AG04450 (cell line): ENCODE results near the gene CEP68. TPM values are rescaled to one million over a fixed set of nuclear protein-coding genes. Genes with fewer than 3 reads are reported as not detected.

Experiments used
- CTCF ChIA-PET: fragments of 300-600, 350-600 bp; formaldehyde crosslinking; extraction: SDS; loops from one replicate; lab custom pipeline; 2022; ENCODE audit warnings: antibody characterized with exemption, inconsistent platforms; lab: Charles Lee
- POLR2A ChIA-PET: fragments of 350-600 bp; formaldehyde crosslinking; extraction: SDS; loops from one replicate; lab custom pipeline; 2021; ENCODE audit warnings: antibody characterized with exemption, inconsistent platforms; lab: Yijun Ruan, JAX
- DNase-seq: peaks from one replicate; pipeline ENCODE4 v3.0.0-alpha.2; 2011; ENCODE audit warnings: low read depth, low spot score
- H3K27ac ChIP-seq: one replicate; pipeline ENCODE4 v1.5.1; 2012; ENCODE audit warnings: low read depth, low read length, control low read depth
- H3K27me3 ChIP-seq: one replicate; pipeline ENCODE4 v1.6.0; 2012; ENCODE audit warnings: low read length; ENCODE audit not compliant: control insufficient read depth, insufficient read depth
- H3K4me3 ChIP-seq: 2 replicates; pipeline ENCODE4 v1.5.1; 2011; ENCODE audit warnings: mild to moderate bottlenecking, low read depth, low read length, control low read depth
- H3K9me3 ChIP-seq: 2 replicates; pipeline ENCODE4 v1.5.1; 2012; ENCODE audit warnings: low read length; ENCODE audit not compliant: control insufficient read depth, insufficient read depth
- CTCF ChIP-seq: IDR thresholded peaks from 2 replicates; pipeline ENCODE4 v1.5.1; 2011; ENCODE audit warnings: low read depth, low read length, control low read depth, inconsistent platforms
- polyA plus RNA-seq: library from polyadenylated mRNA; depleted of rRNA; stranded (reverse); fragments of >200 nt; gene quantifications from 2 replicates; pipeline ENCODE4 v1.2.3, GENCODE V29; 2011

Gene CEP68
- polyA plus RNA-seq, 1 experiment = 7.3 TPM

- POLR2A ChIA-PET = no interaction called here
- CTCF ChIA-PET = interaction anchor here (0.6 to 1.6 kb wide), 4 partner anchors 8 to 322 kb away, joined by 3 to 5 read pairs (median 3); partner anchors contain the start of gene RAB1A
- Histone ChIP-seq H3K9me3 (no peaks in the 10 kb centered on the region), H3K27ac (no peak overlapping the region), H3K27me3 (no peaks in the 10 kb centered on the region), H3K4me3 (no peak overlapping the region)
- no peak for DNase-seq
- TF ChIP-seq CTCF = peak; percentile 32
Measured at GRCh38 chr2:65071499-65072180, 15.4 kb downstream of the CEP68 start.

GRCh38 chr2:65072181-65072970 lies 16.2 kb downstream of the CEP68 start:
- no peak for DNase-seq
- TF ChIP-seq CTCF = no peak
- ChIA-PET CTCF (interaction anchor here (1.6 to 1.7 kb wide), 2 partner anchors 57 to 115 kb away, joined by 4 to 5 read pairs; partner anchors contain the start of gene RAB1A), POLR2A (no interaction called here)
- no peaks in the 10 kb centered on the region for H3K27me3 ChIP-seq
- no peak overlapping the region for H3K27ac ChIP-seq
- no peak overlapping the region for H3K4me3 ChIP-seq
- H3K9me3 ChIP-seq = no peaks in the 10 kb centered on the region

GRCh38 chr2:65073879-65074565 lies 17.8 kb downstream of the CEP68 start:
- Histone ChIP-seq H3K9me3 (no peaks in the 10 kb centered on the region), H3K27me3 (no peaks in the 10 kb centered on the region), H3K27ac (no peak overlapping the region), H3K4me3 (no peak overlapping the region)
- no peak for TF ChIP-seq CTCF
- CTCF ChIA-PET = interaction anchor here (0.9 to 1.7 kb wide), 3 partner anchors 9 to 156 kb away, joined by 3 to 5 read pairs (median 4); no protein-coding TSS in a partner anchor
- POLR2A ChIA-PET = interaction anchor here (0.6 kb wide), 1 partner anchor 101 kb away, joined by 3 read pairs; no protein-coding TSS in a partner anchor
- DNase-seq = no peak

- CTCF ChIA-PET = interaction anchor here (0.6 to 1.3 kb wide), 4 partner anchors 10 to 157 kb away, joined by 3 to 5 read pairs (median 4); no protein-coding TSS in a partner anchor
Measured at GRCh38 chr2:65075176-65075575, 19.0 kb downstream of the CEP68 start.

More at GRCh38 chr2:65075176-65075575, 19.0 kb downstream of the CEP68 start:
- no peak overlapping the region for H3K4me3 ChIP-seq
- H3K27me3 ChIP-seq = no peaks in the 10 kb centered on the region
- H3K27ac ChIP-seq = no peak overlapping the region
- POLR2A ChIA-PET = interaction anchor here (1.6 kb wide), 1 partner anchor 19 kb away, joined by 7 read pairs; the partner anchor contains the start of gene CEP68
- TF ChIP-seq CTCF = no peak
- no peaks in the 10 kb centered on the region for H3K9me3 ChIP-seq
- DNase-seq = no peak
